ENCODE data around the gene MAFB. TPM values are rescaled to one million over a fixed set of nuclear protein-coding genes. Genes with fewer than 3 reads are reported as not detected.

The MAFB gene
- polyA plus RNA-seq, 3 donors: 113 to 161 (median 134) TPM

- Histone ChIP-seq H2AFZ (ENCODE audit: insufficient read depth, low read depth, low read length, poor library complexity, severe bottlenecking) (no peak overlapping the region), H3K9me3 (replicated peaks in 1 of 2; ENCODE audit: control insufficient read depth in 1 of 2, insufficient read depth in 1 of 2, low read length in 2 of 2) (no peaks in the 10 kb centered on the region), H3K9ac (ENCODE audit: insufficient read depth, low read length, poor library complexity, severe bottlenecking) (no peak overlapping the region), H3K4me2 (replicated peaks; ENCODE audit: extremely low read depth, low read length, poor library complexity, severe bottlenecking) (no peak overlapping the region), H3K27me3 (ENCODE audit: control insufficient read depth in 2 of 2, insufficient read depth in 2 of 2, low read length in 2 of 2) (peaks cover 11 to 12% of the 10 kb centered on the region in 2 donors), H4K20me1 (ENCODE audit: insufficient read depth, low read length) (no peaks in the 10 kb centered on the region), H3K4me1 (ENCODE audit: control insufficient read depth in 1 of 2, insufficient read depth in 2 of 2, low read length in 2 of 2) (peaks cover 21 to 27% of the 10 kb centered on the region in 2 donors), H3K4me3 (replicated peaks in 1 of 3; ENCODE audit: low read depth in 2 of 3, low read length in 3 of 3) (no peak overlapping the region), H3K36me3 (replicated peaks in 1 of 2; ENCODE audit: control insufficient read depth in 1 of 2, insufficient read depth in 2 of 2, low read length in 2 of 2) (no peaks in the 10 kb centered on the region), H3K27ac (ENCODE audit: low read depth in 1 of 2, low read length in 2 of 2) (no peak overlapping the region), H3K79me2 (ENCODE audit: insufficient read depth, low read length) (no peaks in the 10 kb centered on the region)
- Mint-ChIP-seq H3K36me3 (peaks cover 0 to 4% of the 10 kb centered on the region in 2 donors), H3K9me3 (no peaks in the 10 kb centered on the region), H3K27ac (no peak overlapping the region), H3K4me3 (no peak overlapping the region), H3K27me3 (ENCODE audit: low read depth in 3 of 3) (peaks cover 14 to 17% (median 14%) of the 10 kb centered on the region in 3 donors), H3K4me1 (peaks cover 23% of the 10 kb centered on the region)
- intact Hi-C loops (cut with micrococcal nuclease): no loop called here
- no peak for DNase-seq
- WGBS (ENCODE audit: insufficient coverage): 83% methylated on average over 2 of the region's 3 CpGs
- no peak for TF ChIP-seq CTCF (IDR thresholded peaks at IDR 0.05)
Observed at GRCh38 chr20:40715491-40715890, 26.5 kb upstream of the MAFB start.

- H3K4me3 Mint-ChIP-seq: no peak overlapping the region
Observed at GRCh38 chr20:40714916-40715315, 25.9 kb upstream of the MAFB start.

More at GRCh38 chr20:40714916-40715315, 25.9 kb upstream of the MAFB start:
- Histone ChIP-seq H3K27me3 (ENCODE audit: control insufficient read depth in 2 of 2, insufficient read depth in 2 of 2, low read length in 2 of 2) (peaks cover 11 to 13% of the 10 kb centered on the region in 2 donors), H3K4me3 (replicated peaks in 1 of 3; ENCODE audit: low read depth in 2 of 3, low read length in 3 of 3) (no peak overlapping the region), H3K9ac (ENCODE audit: insufficient read depth, low read length, poor library complexity, severe bottlenecking) (no peak overlapping the region), H3K79me2 (ENCODE audit: insufficient read depth, low read length) (no peaks in the 10 kb centered on the region), H2AFZ (ENCODE audit: insufficient read depth, low read depth, low read length, poor library complexity, severe bottlenecking) (no peak overlapping the region), H3K27ac (ENCODE audit: low read depth in 1 of 2, low read length in 2 of 2) (no peak overlapping the region), H3K36me3 (replicated peaks in 1 of 2; ENCODE audit: control insufficient read depth in 1 of 2, insufficient read depth in 2 of 2, low read length in 2 of 2) (no peaks in the 10 kb centered on the region), H3K4me1 (ENCODE audit: control insufficient read depth in 1 of 2, insufficient read depth in 2 of 2, low read length in 2 of 2) (peaks cover 15 to 21% of the 10 kb centered on the region in 2 donors), H4K20me1 (ENCODE audit: insufficient read depth, low read length) (no peaks in the 10 kb centered on the region), H3K9me3 (replicated peaks in 1 of 2; ENCODE audit: control insufficient read depth in 1 of 2, insufficient read depth in 1 of 2, low read length in 2 of 2) (no peaks in the 10 kb centered on the region), H3K4me2 (replicated peaks; ENCODE audit: extremely low read depth, low read length, poor library complexity, severe bottlenecking) (no peak overlapping the region)
- WGBS (ENCODE audit: insufficient coverage): 100% methylated on average over 1 of the region's 3 CpGs
- intact Hi-C loops (cut with micrococcal nuclease): no loop called here
- TF ChIP-seq CTCF (IDR thresholded peaks at IDR 0.05): no peak
- no peaks in the 10 kb centered on the region for H3K9me3 Mint-ChIP-seq
- no peak for DNase-seq
- peaks cover 17% of the 10 kb centered on the region for H3K4me1 Mint-ChIP-seq
- no peak overlapping the region for H3K27ac Mint-ChIP-seq
- H3K27me3 Mint-ChIP-seq (ENCODE audit: low read depth in 3 of 3): peaks cover 15 to 20% (median 19%) of the 10 kb centered on the region in 3 donors
- peaks cover 0 to 4% of the 10 kb centered on the region in 2 donors for H3K36me3 Mint-ChIP-seq

Measured in CD14-positive monocyte (primary cell).